Endothelial cell of umbilical vein (primary cell): Measurements from ENCODE around the gene SLC5A8. TPM values are rescaled to one million over a fixed set of nuclear protein-coding genes. Genes with fewer than 3 reads are reported as not detected.

Experiments
- BruUV-seq: library from RNA; stranded (reverse); fragments of 400-500 nt; replicated peaks from 2 replicates; lab custom pipeline; 2021; lab: Mats Ljungman, UMichigan
- CTCF ChIA-PET: fragments of 300-600, 350-600 bp; sonication (Branson Sonifier 250); formaldehyde crosslinking; loops from one replicate; lab custom pipeline; 2021; ENCODE audit warnings: antibody characterized with exemption, inconsistent platforms; lab: Charles Lee
- POLR2A ChIA-PET: fragments of 300-600, 350-600 bp; sonication (Branson Sonifier 250); formaldehyde crosslinking; loops from one replicate; lab custom pipeline; 2021; ENCODE audit warnings: antibody characterized with exemption, inconsistent platforms; lab: Charles Lee
- DNase-seq: peaks from one replicate; pipeline ENCODE4 v3.0.0-alpha.2; 2011; ENCODE audit warnings: low read depth, low spot score
- FAIRE-seq: peaks from 2 replicates; lab custom pipeline; 2011; peaks lifted over from hg19 to GRCh38; lab: Jason Lieb, UNC
- H2AFZ ChIP-seq: 2 replicates; pipeline ENCODE4 v1.6.0; 2012; ENCODE audit warnings: low read depth, low read length, control low read depth, inconsistent platforms
- H3K27ac ChIP-seq: 2 replicates; pipeline ENCODE4 v1.5.1; 2011; ENCODE audit warnings: low read depth, mild to moderate bottlenecking, control low read depth, low read length, moderate library complexity; ENCODE audit not compliant: insufficient read depth
- H3K27me3 ChIP-seq, 2 experiments: 2 replicates each; pipeline versions ENCODE4 v1.6.0 to v1.6.1; 2011; ENCODE audit warnings: low read length in 2 of 2, mixed read lengths in 1 of 2; ENCODE audit not compliant: control insufficient read depth in 2 of 2, insufficient read depth in 2 of 2
- H3K36me3 ChIP-seq, 2 experiments: 2 replicates in 1 of 2; 3 replicates in 1 of 2; pipeline ENCODE4 v1.5.1; 2011; ENCODE audit warnings: low read length in 2 of 2, mild to moderate bottlenecking in 1 of 2, moderate library complexity in 1 of 2; ENCODE audit not compliant: control insufficient read depth in 2 of 2, insufficient read depth in 2 of 2; ENCODE audit errors: extremely low read depth in 1 of 2
- H3K4me1 ChIP-seq: 3 replicates; pipeline ENCODE4 v1.5.1; 2011; ENCODE audit warnings: mild to moderate bottlenecking, low read length; ENCODE audit not compliant: control insufficient read depth, insufficient read depth; ENCODE audit errors: extremely low read depth
- H3K4me2 ChIP-seq: 2 replicates; pipeline ENCODE4 v1.6.1; 2011; ENCODE audit warnings: low read length, control low read depth, mixed read lengths; ENCODE audit not compliant: insufficient read depth
- H3K4me3 ChIP-seq, 3 experiments: fragments of 200-600 bp in 1 of 3; sonication (generic), shearing (Covaris generic) in 1 of 3; replicated peaks in 1 of 3; 2 replicates each; pipeline ENCODE4 v1.5.1; 2011 to 2016; ENCODE audit warnings: control low read depth in 3 of 3, low read length in 3 of 3, mild to moderate bottlenecking in 2 of 3, inconsistent platforms in 1 of 3, low read depth in 1 of 3, moderate library complexity in 1 of 3; ENCODE audit not compliant: insufficient read depth in 1 of 3
- H3K79me2 ChIP-seq: 2 replicates; pipeline ENCODE4 v1.6.0; 2012; ENCODE audit warnings: low read length, inconsistent platforms; ENCODE audit not compliant: control insufficient read depth, insufficient read depth
- H3K9ac ChIP-seq: replicated peaks from 2 replicates; pipeline ENCODE3; 2011; ENCODE audit warnings: low read length, control low read depth; ENCODE audit not compliant: insufficient read depth; ENCODE audit errors: extremely low read depth
- H3K9me1 ChIP-seq: replicated peaks from 3 replicates; pipeline ENCODE4 v1.6.0; 2011; ENCODE audit warnings: mild to moderate bottlenecking, low read length; ENCODE audit not compliant: control insufficient read depth, insufficient read depth; ENCODE audit errors: extremely low read depth
- H3K9me3 ChIP-seq: replicated peaks from 2 replicates; pipeline ENCODE4 v1.5.1; 2012; ENCODE audit warnings: low read length, inconsistent platforms; ENCODE audit not compliant: control insufficient read depth, insufficient read depth
- H4K20me1 ChIP-seq: replicated peaks from 2 replicates; pipeline ENCODE3; 2011; ENCODE audit warnings: mild to moderate bottlenecking, low read length; ENCODE audit not compliant: control insufficient read depth, insufficient read depth; ENCODE audit errors: extremely low read depth
- CTCF ChIP-seq, 2 donors: IDR thresholded peaks; 1 replicate in 1 of 2; 2 replicates in 1 of 2; pipeline ENCODE4 v1.5.1; 2011; ENCODE audit warnings: low read length in 2 of 2, mild to moderate bottlenecking in 2 of 2, moderate library complexity in 2 of 2, control low read depth in 1 of 2, inconsistent platforms in 1 of 2, low read depth in 1 of 2; ENCODE audit not compliant: insufficient read depth in 1 of 2; ENCODE audit errors: extremely low read depth in 1 of 2
- EZH2 ChIP-seq: IDR thresholded peaks from 2 replicates; pipeline ENCODE4 v1.6.1; 2012; ENCODE audit warnings: borderline replicate concordance, low read depth, mild to moderate bottlenecking, moderate library complexity, low read length, inconsistent platforms; ENCODE audit not compliant: severe bottlenecking
- FOS ChIP-seq: IDR thresholded peaks from 2 replicates; pipeline ENCODE4 v1.6.1; 2011; ENCODE audit warnings: mild to moderate bottlenecking, low read length, moderate library complexity, borderline replicate concordance; ENCODE audit not compliant: insufficient read depth
- GATA2 ChIP-seq: IDR thresholded peaks from 2 replicates; pipeline ENCODE4 v1.7.0; 2011; ENCODE audit warnings: low read depth, mild to moderate bottlenecking, moderate library complexity, mixed read lengths, low read length; ENCODE audit not compliant: insufficient read length, insufficient read depth
- JUN ChIP-seq: IDR thresholded peaks from 2 replicates; pipeline ENCODE4 v1.6.1; 2011; ENCODE audit warnings: borderline replicate concordance, low read depth; ENCODE audit not compliant: insufficient read length, insufficient read depth
- MAX ChIP-seq: IDR thresholded peaks from 2 replicates; pipeline ENCODE4 v1.6.1; 2011; ENCODE audit not compliant: insufficient read depth, insufficient read length
- MYC ChIP-seq: IDR thresholded peaks from one replicate; pipeline ENCODE4 v1.6.1; 2011; ENCODE audit warnings: mild to moderate bottlenecking, low read depth, low read length
- POLR2A ChIP-seq: IDR thresholded peaks from 2 replicates; pipeline ENCODE4 v1.6.1; 2012; ENCODE audit warnings: low read depth, mild to moderate bottlenecking, control low read depth, low read length
- POLR2AphosphoS5 ChIP-seq: IDR thresholded peaks from 2 replicates; pipeline ENCODE4 v1.6.1; 2012; ENCODE audit warnings: low read depth, mild to moderate bottlenecking, control low read depth, low read length, moderate library complexity; ENCODE audit not compliant: insufficient read depth
- dilution Hi-C: fragments of 300-500 bp; cut with MboI; formaldehyde crosslinking; loops from one replicate; pipeline ENCODE4 v1.15.0; 2019; ENCODE audit warnings: low sequenced_read_pairs; ENCODE audit not compliant: extremely low pct_ligation_motif_present
- intact Hi-C: fragments of 100-400 bp; cut with micrococcal nuclease; formaldehyde crosslinking; loops from one replicate; pipeline ENCODE4 v1.10.0; 2022
- polyA plus RNA-seq, 4 experiments: library from polyadenylated mRNA; depleted of rRNA in 3 of 4; stranded (reverse) in 3 of 4; unstranded in 1 of 4; fragments of >200 nt; gene quantifications; 2 replicates each; pipeline versions ENCODE4 v1.2.1 to v1.2.3, GENCODE V29; 2011 to 2012; ENCODE audit warnings: missing spikeins in 1 of 4
- total RNA-seq: library from RNA; stranded (reverse); gene quantifications from 2 replicates; pipeline ENCODE4 v1.2.3, GENCODE V29; 2021

The SLC5A8 gene
- total and polyA plus RNA-seq, 2 donors (not counting 3 experiments of a cell fraction or from before 2014, with no cell fraction given), result not detected

GRCh38 chr12:101127521-101128219 is 82.4 kb downstream of the SLC5A8 start:
- Histone ChIP-seq H3K27me3 (no peaks in the 10 kb centered on the region), H3K27ac (no peak overlapping the region), H4K20me1 (no peaks in the 10 kb centered on the region), H3K9me1 (no peaks in the 10 kb centered on the region), H3K9ac (no peak overlapping the region), H3K79me2 (no peaks in the 10 kb centered on the region), H2AFZ (no peak overlapping the region), H3K4me3 (no peak overlapping the region), H3K4me2 (no peak overlapping the region), H3K4me1 (no peaks in the 10 kb centered on the region), H3K9me3 (no peaks in the 10 kb centered on the region), H3K36me3 (no peaks in the 10 kb centered on the region)
- ChIA-PET CTCF (no interaction called here), POLR2A (no interaction called here)
- no peak for FAIRE-seq
- intact Hi-C loops (no loop called here), dilution Hi-C loops (no loop called here)
- TF ChIP-seq JUN (no peak), POLR2AphosphoS5 (no peak), MAX (no peak), CTCF (IDR thresholded peaks at IDR 0.05; ENCODE audit: extremely low read depth in 1 of 2, insufficient read depth in 1 of 2, low read depth in 1 of 2, low read length in 2 of 2) (no peak), POLR2A (no peak), GATA2 (no peak), EZH2 (no peak), FOS (no peak), MYC (no peak)
- no peak for DNase-seq
- BruUV-seq, result no TSS peak
